ENCODE results near the gene DDX27. TPM values are rescaled to one million over a fixed set of nuclear protein-coding genes. Genes with fewer than 3 reads are reported as not detected.

The DDX27 gene
- total RNA-seq, 2 experiments from 2014 or later, result 40.5 to 52.7 TPM

Other genes starting within 250 kb of the DDX27 start
- gene CSE1L, start 173.1 kb upstream of the DDX27 start, total RNA-seq, result 100 to 1,000 TPM in 1 of 2 experiments, 10 to 100 TPM in 1; 93.1 to 111 TPM
- 10 to 100 TPM; 56.2 to 66.8 TPM for gene STAU1, start 31.1 kb upstream of the DDX27 start, total RNA-seq
- gene ZNFX1, start 58.6 kb downstream of the DDX27 start, total RNA-seq, result 10 to 100 TPM; 69.2 to 88.6 TPM

All from activated CD8-positive, alpha-beta memory T cell treated with anti-CD3 and anti-CD28 coated beads, Interleukin-2, amount 10 ng/mL, durations not matched to agents 7 days and 5 days (primary cell).